ENCODE results near the gene SP3.

- TF ChIP-seq CTCF (optimal IDR thresholded peaks at IDR 0.05 in 1 of 3, IDR thresholded peaks at IDR 0.05 in 1 of 3, conservative IDR thresholded peaks at IDR 0.05 in 1 of 3; ENCODE audit: extremely low read depth in 1 of 3, insufficient read depth in 2 of 3, low read length in 3 of 3) (no peak), EZH2 (IDR thresholded peaks at IDR 0.05; ENCODE audit: low read length) (no peak)
These were observed 43.5 kb upstream of the SP3 start for GRCh38 chr2:174008720-174009119.

All from keratinocyte (primary cell).